CD4-positive, alpha-beta T cell treated with Interferon gamma for 1 hour (primary cell): Measurements from ENCODE around the gene MAP1LC3C.

Experiments
- DNase-seq: peaks from one replicate; pipeline ENCODE4 v3.0.0-alpha.2; 2020

Gene MAP1LC3C

GRCh38 chr1:241999026-241999425 is at the start of gene MAP1LC3C:
Gene MAP1LC3C, minus strand, starts transcription at chr1:241999098. Its CDS starts 90 bp downstream, at chr1:241999008.
- DNase-seq: no peak

GRCh38 chr1:242043165-242043564 is 44.3 kb upstream of the MAP1LC3C start:
- no peak for DNase-seq

DNA sequence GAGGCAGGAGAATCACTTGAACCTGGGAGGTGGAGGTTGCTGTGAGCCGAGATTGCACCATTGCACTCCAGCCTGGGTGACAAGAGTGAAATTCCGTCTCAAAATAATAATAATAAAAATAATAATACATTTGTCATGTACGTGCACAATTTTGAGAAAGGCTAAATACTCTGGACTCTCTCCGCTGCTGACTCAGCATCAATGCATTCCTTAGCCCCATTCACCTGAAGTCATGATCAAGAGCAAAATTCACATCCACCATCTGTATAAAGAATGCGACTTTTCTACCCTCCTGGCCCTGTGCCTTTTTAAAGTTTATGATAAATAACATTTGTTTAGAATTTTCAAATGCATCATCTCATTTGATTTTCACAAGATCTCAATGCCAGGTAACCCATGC is 35.5 kb upstream of the MAP1LC3C start:
- DNase-seq: no peak

- DNase-seq: no peak
Measured at GRCh38 chr1:242033447-242033846, 34.5 kb upstream of the MAP1LC3C start.

DNA sequence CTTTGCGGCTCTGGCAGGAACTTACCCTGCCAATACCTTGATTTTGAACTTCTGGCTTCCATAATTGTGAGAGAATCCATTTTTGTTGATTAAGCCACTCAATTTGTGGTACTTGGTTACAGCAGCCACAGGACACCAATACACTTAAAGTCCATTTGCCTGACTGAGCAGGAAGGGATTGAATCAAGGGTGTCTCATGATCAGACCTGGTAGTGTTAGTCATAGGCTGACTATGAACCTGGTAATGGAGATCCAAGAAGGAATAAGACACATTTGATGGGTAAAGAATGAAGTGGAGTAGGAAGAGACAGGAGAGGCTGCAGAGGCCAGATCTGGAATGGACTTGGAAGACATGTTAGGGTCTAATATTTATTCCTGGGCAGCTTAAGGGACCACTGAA is 31.2 kb upstream of the MAP1LC3C start:
- DNase-seq: no peak

DNA sequence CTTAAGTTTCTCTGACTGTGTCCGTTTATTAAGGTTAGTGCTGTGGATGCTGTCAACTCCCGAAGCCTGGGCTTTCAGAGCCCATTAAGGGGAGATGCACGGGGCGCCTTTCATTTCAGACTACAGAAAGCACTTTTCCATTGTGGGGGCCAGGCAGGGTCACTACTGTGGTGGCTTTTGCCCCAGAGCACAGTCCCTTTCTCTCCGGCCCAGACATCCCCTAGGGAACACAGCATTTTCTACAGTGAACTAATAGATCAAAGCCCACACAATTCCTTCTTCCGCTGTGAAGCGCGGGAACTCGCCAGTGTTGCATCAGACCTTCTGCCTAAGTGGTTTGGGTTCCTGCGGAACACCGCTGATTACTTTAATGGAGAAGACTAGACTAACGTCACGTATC is 26.8 kb upstream of the MAP1LC3C start:
- no peak for DNase-seq

- DNase-seq: no peak
Measured at GRCh38 chr1:242023805-242024204, 24.9 kb upstream of the MAP1LC3C start.

DNA sequence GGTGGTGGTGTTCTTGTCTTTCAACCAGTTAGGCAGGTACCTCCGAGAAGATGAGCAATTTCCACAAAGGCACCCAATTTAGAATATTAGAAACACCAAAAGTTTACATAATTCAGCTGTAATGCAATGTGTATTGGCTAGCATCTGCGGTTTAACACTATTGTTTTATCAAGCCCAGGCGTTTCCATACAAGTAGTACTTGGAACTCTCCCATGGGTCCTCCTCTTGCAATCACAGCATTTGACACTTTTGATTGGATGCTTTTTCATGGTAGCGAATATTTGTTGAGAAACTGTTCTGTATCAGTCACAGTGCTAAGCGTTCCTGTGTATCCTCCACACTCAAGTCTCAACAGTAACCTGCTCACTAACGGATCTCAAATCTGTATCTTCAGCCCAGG is 20.1 kb upstream of the MAP1LC3C start:
- no peak for DNase-seq

DNA sequence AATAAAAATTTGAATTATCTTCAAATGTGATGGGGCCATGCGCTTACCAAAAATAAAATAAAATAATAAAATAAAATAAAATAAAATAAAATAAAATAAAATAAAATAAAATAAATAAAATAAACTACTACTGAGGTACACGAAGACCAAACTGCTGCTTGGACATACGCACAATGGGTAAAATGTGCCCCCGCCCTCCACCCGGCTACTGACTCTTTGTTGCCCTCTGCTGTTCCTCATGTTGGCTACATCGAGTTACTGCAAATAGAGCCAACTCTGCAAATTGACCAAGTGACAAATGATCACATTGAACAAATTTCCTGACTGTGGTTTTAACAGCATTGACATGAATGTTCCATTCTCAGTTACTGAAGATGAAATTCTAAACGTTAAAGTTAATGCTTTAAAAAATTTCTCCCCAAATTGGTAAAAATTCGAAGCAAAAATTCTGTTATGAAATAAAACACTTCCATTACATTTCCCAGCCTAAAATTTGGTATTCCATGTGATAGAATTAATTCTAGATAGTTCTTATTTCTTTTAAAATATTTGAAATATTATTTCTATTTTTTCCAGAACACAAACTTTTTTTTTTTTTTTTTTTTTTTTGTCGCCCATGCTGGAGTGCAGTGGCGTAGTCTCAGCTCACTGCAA is 18.8 kb upstream of the MAP1LC3C start:
- peak; percentile 30 for DNase-seq

DNA sequence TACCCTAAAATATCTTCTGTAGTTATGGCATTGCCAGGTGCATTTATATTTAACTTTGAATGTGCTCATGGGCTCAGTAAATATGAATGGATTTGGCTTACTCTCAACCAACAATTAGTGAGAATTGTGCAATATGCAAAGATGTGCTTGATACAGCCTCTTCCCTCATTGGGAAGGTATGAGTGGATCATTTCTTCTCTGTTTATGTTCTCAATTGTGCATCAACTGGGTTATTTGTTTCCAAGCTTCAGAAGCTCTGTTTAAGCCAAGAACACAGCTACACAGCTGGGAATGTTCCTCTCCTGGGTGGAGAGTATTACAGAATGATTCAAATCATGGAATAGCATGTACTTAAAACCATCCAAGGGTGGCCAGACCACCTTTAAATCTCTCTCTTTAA is 17.6 kb upstream of the MAP1LC3C start:
- no peak for DNase-seq

DNA sequence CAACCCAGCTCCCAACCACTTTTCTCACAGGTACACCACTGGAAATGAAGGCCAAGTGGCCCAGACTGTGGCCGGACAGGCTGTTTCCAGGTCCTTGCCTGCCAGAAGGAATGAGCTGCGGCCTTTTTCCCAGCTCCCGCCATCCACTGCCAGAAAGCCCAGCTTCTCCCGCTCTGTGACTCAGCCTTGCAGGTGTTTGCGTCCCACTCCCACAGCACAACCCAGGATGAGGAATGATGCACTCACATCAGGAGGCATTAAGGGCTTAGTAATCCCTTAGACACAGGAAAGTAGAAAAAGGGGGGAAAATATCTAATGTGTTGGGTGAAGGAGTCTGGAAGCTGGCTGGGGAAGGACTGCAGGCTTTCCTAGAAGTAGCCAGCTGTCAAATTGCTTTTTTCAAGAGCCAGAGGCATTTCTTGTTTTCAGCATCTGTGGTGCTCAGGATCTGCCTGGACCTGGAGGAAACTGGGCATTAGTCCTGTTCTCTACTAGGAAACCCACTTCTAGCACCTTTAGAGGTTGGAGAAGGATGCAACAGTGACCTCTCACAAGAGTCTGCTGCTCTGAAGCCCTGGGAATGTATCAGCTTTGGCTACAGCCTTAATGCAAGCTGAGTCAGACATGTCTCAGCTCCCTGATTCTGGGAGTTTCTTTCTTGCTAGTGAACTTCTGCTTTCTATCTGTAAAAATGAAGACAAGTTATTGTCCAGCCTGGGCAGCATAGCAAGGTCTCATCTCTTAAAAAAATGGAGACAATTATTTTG is 13.2 kb upstream of the MAP1LC3C start:
- DNase-seq: no peak

DNA sequence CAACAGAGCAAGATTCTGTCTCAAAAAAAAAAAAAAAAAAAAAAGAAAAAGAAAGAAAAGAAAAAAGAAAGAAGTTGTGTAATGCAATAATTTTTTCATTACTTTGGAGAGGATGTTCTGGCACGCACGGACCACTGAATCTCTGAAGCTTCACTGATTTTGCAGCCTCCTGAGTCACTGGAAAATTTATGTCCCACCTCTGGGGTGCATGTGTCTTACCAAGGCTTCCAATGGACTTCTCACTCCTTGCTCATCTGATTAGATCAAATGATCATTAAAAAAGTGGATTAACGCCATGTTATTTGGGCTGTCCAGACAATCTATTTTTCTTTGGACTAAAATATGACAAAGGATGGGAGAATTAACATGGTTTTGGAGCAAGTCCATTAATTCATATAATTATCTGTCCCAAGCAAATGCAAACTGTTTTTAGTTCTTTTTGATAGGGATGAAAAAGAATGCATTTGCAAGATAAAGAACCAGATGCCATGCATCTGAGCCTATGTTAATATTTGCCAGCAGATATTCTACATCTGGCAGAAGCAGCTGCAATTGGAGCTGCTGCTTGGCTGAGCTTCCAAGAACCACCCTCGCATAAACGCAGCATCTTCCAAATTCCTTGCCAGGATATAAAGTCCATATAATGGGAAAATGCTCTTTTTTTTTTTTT is 10.1 kb upstream of the MAP1LC3C start:
- no peak for DNase-seq

GRCh38 chr1:242006976-242007375 is 8.1 kb upstream of the MAP1LC3C start:
- no peak for DNase-seq

DNA sequence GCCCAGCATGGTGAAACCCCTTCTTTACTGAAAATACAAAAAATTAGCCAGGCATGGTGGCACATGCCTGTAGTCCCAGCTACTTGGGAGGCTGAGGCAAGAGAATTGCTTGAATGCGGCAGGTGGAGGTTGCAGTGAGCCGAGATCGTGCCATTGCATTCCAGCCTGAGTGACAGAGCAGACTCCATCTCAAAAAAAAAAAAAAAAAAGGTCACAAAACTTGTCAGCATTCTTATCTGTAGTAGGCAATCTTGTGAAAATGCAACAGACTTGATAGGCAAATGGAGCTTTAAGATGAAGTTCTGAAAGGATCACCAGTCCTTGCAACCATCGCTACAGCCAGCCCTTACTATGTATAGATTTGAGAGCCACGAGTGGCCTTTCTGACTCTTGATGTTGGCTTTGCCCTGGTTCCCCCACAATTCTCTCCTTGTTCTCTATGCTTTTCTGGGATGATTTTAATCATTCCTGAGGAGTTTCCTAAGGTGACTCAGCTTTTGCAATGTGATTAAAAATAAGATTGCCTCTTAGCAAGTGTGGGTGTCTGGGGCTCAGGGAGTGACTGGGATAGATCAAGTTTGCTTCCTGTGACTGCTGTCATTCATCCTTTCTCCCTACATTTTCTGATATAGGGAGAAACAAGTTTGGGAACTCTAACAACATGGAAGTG is 7.1 kb upstream of the MAP1LC3C start:
- no peak for DNase-seq

GRCh38 chr1:242004751-242005495 is 6.0 kb upstream of the MAP1LC3C start:
- no peak for DNase-seq

DNA sequence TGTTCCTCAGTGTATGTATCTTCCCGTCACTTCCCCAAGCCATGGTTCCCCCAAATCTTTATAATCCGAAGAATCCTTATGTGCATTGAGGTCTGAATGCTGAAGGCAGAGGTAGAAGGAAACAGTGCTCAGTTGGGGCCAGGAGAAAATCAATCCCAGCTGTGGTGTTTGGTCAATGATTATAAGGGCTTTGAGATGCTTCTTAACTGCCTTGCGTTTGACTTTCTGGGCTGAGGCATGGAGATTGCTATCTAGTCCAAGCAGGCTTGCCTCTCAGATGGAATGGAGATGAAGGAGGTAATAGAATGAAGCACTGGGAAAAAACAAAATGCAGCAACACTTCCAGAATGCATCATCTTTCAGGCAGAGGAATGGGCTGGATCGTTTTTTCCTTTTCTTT is 3.6 kb upstream of the MAP1LC3C start:
- no peak for DNase-seq

- no peak for DNase-seq
Measured at GRCh38 chr1:242002072-242002471, 3.2 kb upstream of the MAP1LC3C start.

DNA sequence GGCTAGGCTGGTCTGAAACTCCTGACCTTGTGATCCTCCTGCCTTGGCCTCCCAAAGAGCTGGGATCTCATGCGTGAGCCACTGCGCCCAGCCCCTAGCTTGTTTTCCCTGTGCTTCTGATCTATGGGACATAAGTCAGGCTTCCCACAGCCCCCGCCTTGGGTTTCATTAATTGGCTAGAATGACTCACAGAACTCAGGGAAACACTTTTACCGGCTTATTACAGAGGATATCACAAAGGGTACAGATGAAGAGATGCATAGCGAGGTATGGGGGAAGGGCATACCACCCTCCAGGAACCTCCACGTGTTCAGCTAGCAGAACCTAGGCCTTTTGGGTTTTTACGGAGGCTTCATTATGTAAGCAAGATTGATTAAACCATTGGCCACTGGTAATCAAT is 1.5 kb upstream of the MAP1LC3C start:
- DNase-seq: no peak

GRCh38 chr1:241998412-241998921 is 431 bp downstream of the MAP1LC3C start:
- peak; percentile 30 for DNase-seq

DNA sequence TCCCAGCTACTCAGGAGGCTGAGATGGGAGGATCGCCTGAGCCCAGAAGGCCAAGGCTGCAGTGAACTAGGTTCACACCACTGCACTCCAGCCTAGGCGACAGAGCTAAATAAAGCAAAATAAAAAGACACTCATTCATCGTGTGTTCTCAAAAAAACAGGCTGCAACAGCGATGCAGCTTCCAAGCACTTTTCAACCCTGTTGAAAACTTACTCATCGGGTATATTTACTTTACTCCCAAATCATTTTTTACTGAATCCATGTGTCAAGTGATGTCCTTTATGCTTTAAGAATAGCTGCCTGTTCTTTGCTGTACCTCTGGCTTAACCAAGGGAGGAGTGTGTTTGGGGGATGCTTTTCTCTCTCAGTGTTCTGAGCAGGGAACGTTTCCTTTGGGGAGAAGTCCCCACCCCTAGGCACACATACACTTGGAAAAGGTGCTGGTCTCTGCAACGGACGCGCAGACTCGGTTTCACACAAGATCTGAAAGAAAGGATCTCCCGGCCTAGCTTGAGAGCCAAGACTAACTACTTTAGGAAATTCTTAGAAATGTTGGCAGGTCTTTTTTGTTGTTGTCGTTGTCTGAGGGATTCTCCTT is 1.4 kb downstream of the MAP1LC3C start:
- DNase-seq: no peak

DNA sequence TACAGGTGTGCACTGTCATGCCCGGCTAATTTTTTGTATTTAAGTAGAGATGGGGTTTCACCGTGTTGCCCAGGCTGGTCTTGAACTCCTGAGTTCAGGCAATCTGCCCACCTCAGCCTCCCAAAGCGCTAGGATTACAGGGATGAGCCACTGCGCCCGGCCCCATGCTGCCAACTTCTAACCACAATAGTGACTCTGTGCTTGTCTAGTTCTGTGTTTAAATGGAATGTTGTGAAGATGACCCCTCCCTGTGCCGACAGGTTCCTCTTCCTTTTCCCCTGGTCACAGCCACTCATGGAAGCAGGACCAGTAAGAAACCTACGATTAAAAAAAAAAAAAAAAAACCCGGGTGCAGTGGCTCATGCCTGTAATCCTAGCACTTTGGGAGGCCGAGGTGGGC is 4.7 kb downstream of the MAP1LC3C start:
- DNase-seq: no peak

- no peak for DNase-seq
Measured at GRCh38 chr1:241992734-241993133, 6.2 kb downstream of the MAP1LC3C start.
